Ovary (tissue), 9 donors: ENCODE results near the gene R3HDM2. TPM values are rescaled to one million over a fixed set of nuclear protein-coding genes. Genes with fewer than 3 reads are reported as not detected.

Experiments used
- DNase-seq, 5 donors: peaks; one replicate each; pipeline ENCODE4 v3.0.0-alpha.2; 2019 to 2020
- H3K27ac ChIP-seq, 2 donors: fragments of 200-600 bp; one replicate each; pipeline versions ENCODE4 v1.5.1 to v1.8.0; 2019 to 2022
- H3K27me3 ChIP-seq: fragments of 200-600 bp; one replicate; pipeline ENCODE4 v1.8.0; 2022
- H3K36me3 ChIP-seq: fragments of 200-600 bp; sonication (generic); one replicate; pipeline ENCODE4 v1.5.1; 2019
- H3K4me1 ChIP-seq: one replicate; pipeline ENCODE4 v1.8.1; 2013; ENCODE audit warnings: mild to moderate bottlenecking, moderate library complexity; ENCODE audit not compliant: insufficient read depth
- H3K4me3 ChIP-seq: fragments of 200-600 bp; sonication (generic); one replicate; pipeline ENCODE4 v1.5.1; 2017
- H3K9me3 ChIP-seq, 2 donors: fragments of 200-600 bp in 1 of 2; sonication (generic) in 1 of 2; one replicate each; pipeline versions ENCODE4 v1.5.1 to v1.8.1; 2013 to 2019; ENCODE audit warnings: mild to moderate bottlenecking in 1 of 2, moderate library complexity in 1 of 2
- CTCF ChIP-seq, 3 donors: fragments of 450-650 bp in 2 of 3; fragments of 200-600 bp in 1 of 3; IDR thresholded peaks; one replicate each; pipeline versions ENCODE4 v1.5.1 to v1.8.0; 2016 to 2022; ENCODE audit warnings: antibody characterized with exemption in 3 of 3, mild to moderate bottlenecking in 1 of 3
- EP300 ChIP-seq: sonication (generic); formaldehyde crosslinking; IDR thresholded peaks from one replicate; pipeline ENCODE4 v1.6.1; 2017; ENCODE audit warnings: antibody characterized with exemption
- POLR2A ChIP-seq: fragments of 450-650 bp; IDR thresholded peaks from one replicate; pipeline ENCODE4 v1.6.1; 2017; ENCODE audit warnings: antibody characterized with exemption, mild to moderate bottlenecking, moderate library complexity
- WGBS, 3 donors: extraction: QIAGEN DNeasy Blood & Tissue Kit in 1 of 3; methylation state at CpG; one replicate each; pipeline versions ENCODE4 v1.1.5 to v1.1.7; 2013 to 2017; 5-methylcytosine and 5-hydroxymethylcytosine counted together
- intact Hi-C, 4 donors: fragments of 100-400 bp; cut with DNase I; formaldehyde crosslinking; loops; one replicate each; pipeline versions ENCODE4 v1.11.0 to v1.15.1; 2022 to 2023
- polyA plus RNA-seq, 2 donors: library from polyadenylated mRNA; stranded (reverse); fragments of 200-250 nt in 1 of 2; fragments of 350-450 nt in 1 of 2; fragmentation: Illumina TruSeq in 1 of 2; extraction: RNeasy Lipid Tissue Mini Kit (QIAGEN cat#74804) in 1 of 2; gene quantifications; one replicate each; pipeline ENCODE4 v1.2.3, GENCODE V29; 2013 to 2014
- total RNA-seq, 7 donors: library from RNA; depleted of rRNA in 2 of 7; stranded (reverse); fragments of >200 nt in 2 of 7; fragmentation: NEBNext Ultra II Directional in 3 of 7; extraction: Animal tissue kit (Norgen Biotek cat#: 25700) in 3 of 7; gene quantifications; one replicate each; pipeline versions ENCODE4 v1.1.0 to v1.2.4, GENCODE V29; 2016 to 2023
- donor health status: DM: no; HTN: no; CAD: no; lungs with moderate emphysema.
- donor health status: DM: no; HTN: no; CAD: no.
- donor health status: Bipolar disorder and iron deficiency.
- donor health status: DM: yes; HTN: yes; CAD: no.
- donor health status: DM: no; HTN: no; CAD: no.
- donor health status: DM: yes; HTN: yes; CAD: no.

Gene R3HDM2
- total and polyA plus RNA-seq, 9 donors, result 24.3 to 81.4 (median 65.6) TPM

DNA sequence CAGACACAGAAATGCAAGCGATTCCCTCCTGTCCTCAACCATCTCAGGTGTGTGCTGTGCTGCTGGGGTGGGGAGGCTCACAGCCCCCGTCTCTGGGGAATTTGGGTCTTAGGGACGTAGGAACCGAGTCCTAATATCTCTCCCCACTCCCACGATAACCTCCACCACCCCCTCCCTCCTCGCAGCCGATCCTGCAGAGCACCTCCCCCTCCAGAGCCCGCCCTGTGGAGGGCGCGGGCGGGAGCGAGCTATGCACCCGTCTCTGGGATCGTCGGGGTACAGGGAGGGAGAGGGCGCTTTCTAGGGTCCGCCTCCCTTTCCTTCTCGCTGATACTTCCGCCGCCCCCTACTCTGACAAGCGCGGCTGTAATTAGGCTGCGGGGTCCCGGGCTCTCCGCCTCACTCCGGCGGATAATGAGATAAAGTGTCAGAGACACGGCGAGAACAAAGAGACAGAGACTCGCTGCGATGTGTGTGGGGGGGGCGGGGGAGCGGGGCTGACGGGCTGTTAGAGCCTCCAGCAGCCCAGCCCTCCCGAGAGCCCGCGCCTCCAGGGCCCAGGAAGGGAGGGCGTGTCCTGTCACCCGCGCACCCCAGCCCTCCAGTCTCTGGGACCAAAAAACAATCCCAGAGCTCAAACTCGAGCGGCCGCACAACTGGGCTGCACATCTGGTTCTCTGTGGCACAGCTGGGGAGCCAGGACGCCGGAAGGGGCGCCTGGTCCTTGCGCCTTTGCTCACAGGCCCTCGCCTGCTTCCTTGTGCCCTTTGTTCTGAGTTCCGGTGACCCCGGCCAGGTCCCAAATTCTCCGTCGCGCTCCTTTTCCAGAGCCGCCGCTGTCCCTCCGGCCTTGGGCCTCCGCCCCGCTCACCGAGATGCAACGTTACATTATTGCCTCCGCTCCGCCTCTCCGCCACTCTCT, 192.7 kb downstream of the R3HDM2 start:
- Histone ChIP-seq H3K27me3 (peaks cover 2% of the 10 kb centered on the region), H3K4me1 (peaks cover 16% of the 10 kb centered on the region), H3K36me3 (no peaks in the 10 kb centered on the region), H3K4me3 (peak overlapping the region; percentile 26), H3K9me3 (no peaks in the 10 kb centered on the region), H3K27ac (no peak overlapping the region)
- no peak for TF ChIP-seq EP300
- intact Hi-C loops, result loop anchor here in 1 of 4 donors (2.0 kb wide), 1 partner anchor 25 kb away; no protein-coding TSS in a partner anchor
- DNase-seq, result no peak
- 5 to 10% (median 7%) methylated on average over 44 to 63 of the region's 63 CpGs for WGBS, 3 donors

GRCh38 chr12:57237596-57237931, 193.3 kb downstream of the R3HDM2 start:
- WGBS, 3 donors, result 52 to 63% (median 57%) methylated on average over 5 of the region's 5 CpGs
- no peaks in the 10 kb centered on the region for H3K36me3 ChIP-seq
- H3K27me3 ChIP-seq, result peaks cover 2% of the 10 kb centered on the region
- no peaks in the 10 kb centered on the region for H3K9me3 ChIP-seq
- no peak for DNase-seq
- intact Hi-C loops, result no loop called here
- peaks cover 11% of the 10 kb centered on the region for H3K4me1 ChIP-seq
- TF ChIP-seq EP300 (no peak), POLR2A (no peak)
- H3K4me3 ChIP-seq, result no peak overlapping the region
- H3K27ac ChIP-seq, result no peak overlapping the region

DNA sequence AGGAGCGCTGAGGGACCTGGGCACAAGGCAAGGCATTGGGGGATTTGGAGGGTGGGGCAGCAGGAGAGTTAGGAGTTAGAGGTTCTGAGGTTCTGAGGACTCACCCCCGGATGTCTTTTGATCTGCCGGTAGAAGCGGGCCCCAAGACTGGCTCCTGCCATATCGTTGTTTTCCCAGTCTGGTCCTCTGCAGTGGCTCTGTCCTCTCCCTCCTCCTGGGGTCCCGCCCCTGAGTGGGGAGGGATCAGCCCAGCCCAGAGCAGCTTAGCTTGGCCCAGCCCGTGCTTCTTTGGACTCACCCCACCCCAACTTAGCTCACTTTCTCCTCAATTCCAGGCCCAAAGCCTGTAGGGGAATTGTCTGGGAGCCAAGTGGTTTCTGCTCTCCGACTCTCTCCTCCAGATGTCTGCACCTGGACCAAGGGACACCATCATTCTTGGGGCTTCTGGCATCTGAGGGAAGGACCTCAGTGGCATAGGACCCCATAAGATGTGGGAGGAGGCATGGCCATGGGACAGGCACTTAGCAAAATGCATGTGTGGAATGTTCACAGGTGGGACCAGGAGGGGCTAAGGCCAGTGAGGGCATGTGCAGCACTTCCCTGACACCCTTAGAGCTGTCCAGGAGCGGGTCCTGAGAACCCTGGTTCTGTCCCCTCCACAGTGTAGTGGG, 193.8 kb downstream of the R3HDM2 start:
- DNase-seq, result peak in 1 of 5 donors; percentile 35
- H3K4me1 ChIP-seq, result peaks cover 11% of the 10 kb centered on the region

GRCh38 chr12:57236201-57236924, 194.5 kb downstream of the R3HDM2 start:
- H3K9me3 ChIP-seq, result no peaks in the 10 kb centered on the region
- 35 to 42% (median 37%) methylated on average over 39 to 40 of the region's 40 CpGs for WGBS, 3 donors
- no peaks in the 10 kb centered on the region for H3K36me3 ChIP-seq
- H3K4me1 ChIP-seq, result peaks cover 11% of the 10 kb centered on the region
- peaks cover 2% of the 10 kb centered on the region for H3K27me3 ChIP-seq
- TF ChIP-seq CTCF (IDR thresholded peaks at IDR 0.05) (no peak), EP300 (no peak), POLR2A (no peak)
- H3K27ac ChIP-seq, result no peak overlapping the region
- intact Hi-C loops, result no loop called here
- H3K4me3 ChIP-seq, result no peak overlapping the region
- DNase-seq, result peak in 1 of 5 donors; percentile 19

More for the DNA sequence above, 193.8 kb downstream of the R3HDM2 start:
- Histone ChIP-seq H3K36me3 (no peaks in the 10 kb centered on the region), H3K27ac (no peak overlapping the region), H3K4me3 (no peak overlapping the region), H3K27me3 (peaks cover 2% of the 10 kb centered on the region), H3K9me3 (no peaks in the 10 kb centered on the region)
- TF ChIP-seq CTCF (IDR thresholded peaks at IDR 0.05) (no peak), POLR2A (no peak), EP300 (no peak)
- intact Hi-C loops, result no loop called here
- WGBS, 3 donors, result 29 to 34% (median 31%) methylated on average over 9 of the region's 9 CpGs

GRCh38 chr12:57235728-57236131, 195.1 kb downstream of the R3HDM2 start:
- H3K9me3 ChIP-seq, result no peaks in the 10 kb centered on the region
- H3K4me1 ChIP-seq, result peaks cover 12% of the 10 kb centered on the region
- 53 to 73% (median 68%) methylated on average over 8 of the region's 8 CpGs for WGBS, 3 donors
- no peak for DNase-seq
- H3K27ac ChIP-seq, result no peak overlapping the region
- intact Hi-C loops, result no loop called here
- no peak overlapping the region for H3K4me3 ChIP-seq
- TF ChIP-seq POLR2A (no peak), EP300 (no peak), CTCF (IDR thresholded peaks at IDR 0.05) (no peak)
- H3K27me3 ChIP-seq, result peaks cover 2% of the 10 kb centered on the region
- no peaks in the 10 kb centered on the region for H3K36me3 ChIP-seq
